ENCODE results near the gene ELF1.

DNA sequence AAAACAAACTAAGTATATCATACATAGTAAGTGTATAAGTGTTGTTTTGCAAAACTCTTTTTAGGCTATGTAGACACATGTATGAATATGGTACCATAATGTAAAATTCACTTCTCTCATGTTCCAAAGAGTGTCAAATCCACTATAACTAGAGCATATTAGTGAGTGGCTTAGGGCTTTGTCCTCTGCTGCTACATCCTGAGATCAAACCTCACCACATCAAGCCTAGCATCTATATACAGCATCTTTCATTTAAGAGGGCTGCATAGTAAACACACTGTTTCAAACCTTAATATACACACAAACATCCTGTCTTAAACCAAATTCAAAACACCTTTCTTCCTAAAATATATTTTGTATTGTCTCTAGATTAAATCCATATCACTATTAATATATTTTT, 38.7 kb downstream of the ELF1 start:
- TF ChIP-seq, protein P1, sequence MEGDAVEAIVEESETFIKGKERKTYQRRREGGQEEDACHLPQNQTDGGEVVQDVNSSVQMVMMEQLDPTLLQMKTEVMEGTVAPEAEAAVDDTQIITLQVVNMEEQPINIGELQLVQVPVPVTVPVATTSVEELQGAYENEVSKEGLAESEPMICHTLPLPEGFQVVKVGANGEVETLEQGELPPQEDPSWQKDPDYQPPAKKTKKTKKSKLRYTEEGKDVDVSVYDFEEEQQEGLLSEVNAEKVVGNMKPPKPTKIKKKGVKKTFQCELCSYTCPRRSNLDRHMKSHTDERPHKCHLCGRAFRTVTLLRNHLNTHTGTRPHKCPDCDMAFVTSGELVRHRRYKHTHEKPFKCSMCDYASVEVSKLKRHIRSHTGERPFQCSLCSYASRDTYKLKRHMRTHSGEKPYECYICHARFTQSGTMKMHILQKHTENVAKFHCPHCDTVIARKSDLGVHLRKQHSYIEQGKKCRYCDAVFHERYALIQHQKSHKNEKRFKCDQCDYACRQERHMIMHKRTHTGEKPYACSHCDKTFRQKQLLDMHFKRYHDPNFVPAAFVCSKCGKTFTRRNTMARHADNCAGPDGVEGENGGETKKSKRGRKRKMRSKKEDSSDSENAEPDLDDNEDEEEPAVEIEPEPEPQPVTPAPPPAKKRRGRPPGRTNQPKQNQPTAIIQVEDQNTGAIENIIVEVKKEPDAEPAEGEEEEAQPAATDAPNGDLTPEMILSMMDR (IDR thresholded peaks at IDR 0.05) = no peak
- TF ChIP-seq POLR2A (IDR thresholded peaks at IDR 0.05) (no peak), POLR2AphosphoS5 (IDR thresholded peaks at IDR 0.05) (no peak)
